Midbrain (tissue), 1 donor: ENCODE results near the gene PTPRN2.
"Not testable (repeated sequence)": the region's sequence is repeated elsewhere in the genome, so short reads cannot be mapped to it uniquely, and the experiment has no call there.

ENCODE experiments used
- DNase-seq: peaks from one replicate; lab custom pipeline; 2025; lab: John Stamatoyannopoulos, UW

Gene PTPRN2

GRCh38 chr7:158278745-158279320, 308.8 kb downstream of the PTPRN2 start:
- no peak for DNase-seq

GRCh38 chr7:158277219-158278141, 310.1 kb downstream of the PTPRN2 start:
- no peak for DNase-seq

GRCh38 chr7:158276414-158277218, 311.0 kb downstream of the PTPRN2 start:
- no peak for DNase-seq

- no peak for DNase-seq
Measured at GRCh38 chr7:158275711-158276413, 311.8 kb downstream of the PTPRN2 start.

GRCh38 chr7:158274996-158275395, 312.6 kb downstream of the PTPRN2 start:
- no peak for DNase-seq

GRCh38 chr7:158274404-158274811, 313.2 kb downstream of the PTPRN2 start:
- no peak for DNase-seq

GRCh38 chr7:158273756-158274342, 313.8 kb downstream of the PTPRN2 start:
- not testable (repeated sequence) for DNase-seq

- DNase-seq: no peak
Measured at GRCh38 chr7:158273138-158273651, 314.4 kb downstream of the PTPRN2 start.

- DNase-seq: no peak
Measured at GRCh38 chr7:158272509-158273137, 315.0 kb downstream of the PTPRN2 start.

GRCh38 chr7:158272091-158272490, 315.5 kb downstream of the PTPRN2 start:
- DNase-seq: no peak

- no peak for DNase-seq
Measured at GRCh38 chr7:158271646-158272045, 316.0 kb downstream of the PTPRN2 start.

- DNase-seq: no peak
Measured at GRCh38 chr7:158270856-158271413, 316.7 kb downstream of the PTPRN2 start.

GRCh38 chr7:158270106-158270775, 317.4 kb downstream of the PTPRN2 start:
- DNase-seq: no peak

GRCh38 chr7:158268816-158269535, 318.6 kb downstream of the PTPRN2 start:
- DNase-seq: no peak

GRCh38 chr7:158267742-158268435, 319.7 kb downstream of the PTPRN2 start:
- no peak for DNase-seq

GRCh38 chr7:158266817-158267741, 320.5 kb downstream of the PTPRN2 start:
- no peak for DNase-seq

GRCh38 chr7:158266426-158266816, 321.2 kb downstream of the PTPRN2 start:
- DNase-seq: no peak

- DNase-seq: no peak
Measured at GRCh38 chr7:158265743-158266080, 321.9 kb downstream of the PTPRN2 start.
